ENCODE data around the gene ADCY9.

The ADCY9 gene

DNA sequence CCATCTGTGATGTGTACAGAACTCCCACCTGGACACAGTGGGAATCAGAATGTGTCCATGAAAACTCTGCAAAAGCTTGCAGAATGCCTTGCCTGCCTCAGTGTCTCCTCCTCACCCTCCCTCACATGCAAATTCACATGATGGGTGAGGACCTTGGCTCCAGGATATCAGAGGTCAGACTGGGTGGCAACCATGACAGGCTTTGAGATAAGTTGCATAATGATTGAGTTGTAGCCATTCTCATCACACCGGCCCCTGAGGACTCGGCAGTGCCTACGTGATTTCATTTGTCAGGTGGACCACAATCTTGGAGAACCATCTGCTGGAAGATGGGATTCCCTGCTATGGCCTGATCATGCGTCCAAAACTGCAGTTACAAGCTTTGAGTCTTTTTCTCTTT, 3.9 kb upstream of the ADCY9 start:
- DNase-seq = no peak

DNA sequence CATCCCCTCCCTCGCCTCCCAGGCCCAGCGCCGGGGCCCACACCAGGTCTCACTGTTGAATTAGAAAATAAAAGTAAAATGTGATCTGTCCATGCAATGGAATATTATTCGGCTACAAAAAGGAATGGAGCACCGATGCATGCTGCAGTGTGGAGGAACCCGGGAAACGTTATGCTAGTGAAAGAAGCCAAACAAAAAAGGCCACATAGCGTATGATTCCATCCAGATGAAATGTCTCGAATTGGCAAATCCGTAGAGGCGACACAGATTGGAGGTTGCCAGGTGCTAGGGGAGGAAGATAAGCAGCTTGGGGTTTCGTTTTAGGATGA, 972 bp upstream of the ADCY9 start:
- no peak for DNase-seq

DNA sequence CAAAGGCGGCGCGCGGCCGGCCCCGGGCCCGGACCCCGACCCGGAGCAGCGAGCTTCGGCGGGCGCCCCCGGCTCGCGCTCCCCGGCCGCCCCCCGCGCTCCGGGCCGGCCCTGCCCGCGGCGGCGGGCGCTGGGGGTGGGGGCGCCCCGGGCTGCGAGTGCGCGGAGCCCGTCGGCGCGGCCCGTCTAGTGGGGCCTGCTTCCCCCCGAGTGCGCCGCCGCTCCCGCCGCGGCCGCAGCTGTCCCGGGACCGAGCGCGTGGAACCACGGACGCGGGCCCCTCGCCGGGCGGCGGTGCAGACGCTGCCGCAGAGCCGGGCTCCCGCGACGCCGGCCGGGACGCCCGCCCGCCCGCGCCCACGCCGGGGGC, 308 bp downstream of the ADCY9 start:
- no peak for DNase-seq

DNA sequence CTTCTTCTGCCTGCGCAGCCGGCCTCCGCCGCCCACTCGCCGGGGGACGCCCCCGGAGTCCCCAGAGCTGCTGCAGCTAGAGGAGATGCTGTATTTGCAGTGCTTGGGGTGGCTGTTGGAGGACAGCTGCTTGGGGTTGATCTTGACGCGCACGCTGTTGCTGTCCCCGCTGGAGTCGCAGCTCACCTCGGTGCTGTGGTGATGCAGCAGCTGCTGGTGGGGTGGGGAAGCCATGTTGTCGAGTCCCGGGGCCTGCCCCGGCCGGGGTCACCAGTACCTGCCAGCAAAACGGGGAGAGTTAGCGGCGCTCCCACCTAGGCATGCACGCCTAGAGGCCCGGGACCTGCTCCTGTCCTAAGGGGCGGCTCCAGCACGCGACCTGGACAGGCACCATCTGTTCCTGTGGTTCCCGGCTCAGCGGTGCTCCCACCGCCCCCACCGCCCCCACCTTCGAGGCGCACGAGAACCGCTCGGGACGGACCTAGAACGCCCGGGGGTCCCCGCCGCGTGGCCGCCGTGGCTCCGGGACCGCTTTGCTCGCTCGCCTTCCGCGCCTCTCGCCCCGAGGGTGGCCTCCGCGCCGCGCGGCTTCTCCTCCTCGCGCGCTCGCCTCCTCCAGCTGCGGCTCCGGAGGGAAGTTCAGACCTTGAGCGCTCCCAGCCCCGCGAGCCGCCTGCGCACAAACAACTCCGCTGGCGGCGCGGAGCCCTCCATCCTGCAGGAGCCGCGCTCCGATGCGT, 863 bp downstream of the ADCY9 start:
- DNase-seq = peak; percentile 17

DNA sequence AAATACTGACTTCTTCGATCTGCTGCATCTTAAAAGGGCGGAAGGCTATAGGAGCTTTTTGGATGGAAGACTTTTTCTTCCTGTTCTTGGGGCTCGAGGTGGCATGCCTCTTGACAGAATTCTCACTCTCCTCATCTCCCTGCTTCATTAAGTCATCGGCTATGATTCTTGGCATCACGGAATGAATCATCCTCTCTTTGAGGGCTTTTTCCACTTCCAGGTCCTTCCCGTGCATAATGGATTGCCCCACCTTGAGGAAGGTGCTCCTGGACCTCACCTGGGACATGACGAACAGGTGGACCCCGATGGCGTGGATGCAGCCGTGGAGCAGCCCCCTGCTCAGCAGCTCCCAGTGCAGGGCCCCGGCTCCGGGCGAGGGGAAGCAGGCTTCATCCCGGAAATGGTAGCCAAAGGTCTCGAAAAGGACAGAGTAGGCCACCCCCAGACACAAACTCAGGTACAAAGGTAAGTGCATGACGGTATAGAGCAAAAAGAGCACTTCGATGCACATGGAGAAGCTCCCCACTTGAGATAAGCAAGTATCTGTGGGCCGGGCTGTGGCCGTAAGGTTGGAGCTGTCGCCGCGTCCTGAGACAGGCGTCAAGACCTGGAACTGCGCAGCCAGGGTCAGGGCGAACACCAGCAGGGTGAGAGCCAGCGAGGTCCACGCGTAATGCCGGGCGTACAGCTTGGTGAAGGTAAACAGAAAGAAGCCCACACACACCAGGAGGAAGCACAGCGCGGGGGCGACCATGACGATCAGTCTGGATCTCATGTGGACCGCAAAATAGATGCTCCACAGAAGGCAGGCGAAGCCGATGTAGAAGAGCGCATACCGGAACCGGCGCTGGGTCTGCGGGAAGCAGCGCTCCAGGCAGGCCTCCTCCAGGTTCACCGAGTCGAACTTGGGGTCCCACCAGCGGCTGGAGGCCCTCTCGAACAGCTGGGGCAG, 1.7 kb downstream of the ADCY9 start:
- DNase-seq = no peak

DNA sequence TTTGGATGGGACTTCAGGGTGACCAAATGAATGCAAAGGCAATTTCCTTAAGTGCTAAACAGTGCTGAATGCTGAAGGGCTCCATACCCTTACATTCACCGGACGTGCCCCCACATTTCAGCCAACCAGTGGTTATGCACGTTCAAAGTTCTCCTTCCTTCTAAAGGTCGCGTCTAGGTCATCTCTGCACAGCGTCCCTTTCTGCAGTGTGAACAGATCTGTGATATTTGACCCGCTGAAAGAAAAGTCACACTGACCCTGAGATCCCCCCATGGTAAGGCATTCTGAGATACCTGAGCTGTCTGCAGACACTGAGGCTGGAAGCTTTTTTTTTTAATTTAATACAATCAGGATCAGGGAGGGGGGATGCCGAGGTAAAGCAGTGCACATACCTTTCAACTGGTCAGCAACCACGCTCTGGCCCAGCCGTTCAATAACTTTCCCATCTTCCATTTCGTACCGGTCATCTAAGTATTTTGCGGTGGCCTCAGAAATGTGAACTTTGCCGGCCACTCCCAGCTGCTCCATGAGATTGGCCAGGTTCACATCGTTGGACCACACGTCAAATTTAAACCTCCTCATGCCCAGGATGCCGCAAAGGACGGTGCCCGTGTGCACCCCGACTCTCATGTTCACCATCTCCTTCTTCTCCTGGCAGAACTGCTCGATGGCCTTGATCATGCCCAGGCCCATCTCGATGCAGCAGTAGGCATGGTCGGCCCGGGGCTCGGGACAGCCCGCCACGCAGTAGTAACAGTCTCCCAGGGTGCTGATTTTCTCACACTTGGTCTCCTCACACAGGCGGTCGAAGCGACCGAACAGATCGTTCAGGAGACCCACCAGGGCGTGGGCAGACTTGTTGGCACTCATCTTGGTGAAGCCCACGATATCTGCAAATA, 2.6 kb downstream of the ADCY9 start:
- no peak for DNase-seq

DNA sequence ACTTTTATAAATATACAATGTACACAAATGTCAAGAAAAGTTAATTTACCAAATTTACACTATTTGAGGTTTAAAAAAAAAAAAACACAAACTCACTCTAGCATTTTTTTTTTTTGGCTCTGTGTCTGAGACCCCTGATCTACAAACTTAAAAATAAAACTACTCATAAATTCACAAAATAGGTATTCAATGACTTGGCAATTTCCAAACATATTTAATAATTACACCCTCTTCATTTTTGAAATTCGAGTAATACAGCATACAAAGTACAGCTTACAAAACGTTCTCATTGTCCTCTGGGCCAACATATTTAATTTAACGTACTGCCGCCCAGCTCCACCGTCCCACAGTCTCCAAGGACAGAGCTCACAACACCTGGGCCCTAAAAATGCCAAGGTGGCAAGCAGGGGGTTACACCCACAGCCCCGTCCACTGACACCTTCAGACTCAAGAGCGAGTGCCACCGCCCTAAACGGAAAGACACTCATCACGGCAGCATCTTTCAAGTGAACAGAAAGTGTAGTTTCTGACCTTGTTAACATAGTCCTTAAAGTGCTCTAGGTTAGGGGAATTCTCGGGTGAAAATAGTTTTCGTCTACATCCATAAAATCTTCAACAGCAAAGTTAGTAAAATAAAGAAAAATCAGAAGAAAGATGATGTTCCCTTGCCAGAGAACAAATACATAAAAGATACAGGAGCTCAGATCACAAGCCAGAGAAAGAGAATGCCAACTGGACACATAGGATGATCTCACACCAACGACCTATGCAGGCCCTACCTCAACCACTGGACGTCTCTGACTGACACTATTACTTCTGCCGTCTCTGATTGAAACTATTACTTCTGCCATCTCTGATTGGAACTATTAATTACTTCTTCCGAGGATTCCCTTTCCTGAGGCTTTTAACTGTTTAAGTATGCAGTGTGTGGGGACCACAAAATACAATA, 4.2 kb downstream of the ADCY9 start:
- peak; percentile 28 for DNase-seq

DNA sequence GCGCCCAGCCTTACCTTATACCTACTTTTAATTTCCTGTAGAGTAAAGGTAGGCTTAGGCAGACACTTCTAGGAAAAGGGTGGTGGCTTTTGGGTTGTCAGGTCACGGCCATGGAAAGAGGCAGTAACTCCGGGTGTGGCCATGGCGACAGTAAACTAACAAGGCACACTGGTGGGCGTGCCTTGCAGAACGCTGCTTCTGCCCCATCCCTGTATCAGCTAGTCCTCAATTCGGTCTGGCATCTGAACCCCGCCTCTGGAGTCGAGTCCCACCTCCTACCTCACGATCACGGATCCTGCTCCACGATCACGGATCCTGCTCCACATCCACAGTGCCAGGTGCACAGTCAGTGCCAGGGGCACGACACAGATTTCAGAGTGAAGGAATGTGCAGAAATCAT, 5.6 kb downstream of the ADCY9 start:
- no peak for DNase-seq

DNA sequence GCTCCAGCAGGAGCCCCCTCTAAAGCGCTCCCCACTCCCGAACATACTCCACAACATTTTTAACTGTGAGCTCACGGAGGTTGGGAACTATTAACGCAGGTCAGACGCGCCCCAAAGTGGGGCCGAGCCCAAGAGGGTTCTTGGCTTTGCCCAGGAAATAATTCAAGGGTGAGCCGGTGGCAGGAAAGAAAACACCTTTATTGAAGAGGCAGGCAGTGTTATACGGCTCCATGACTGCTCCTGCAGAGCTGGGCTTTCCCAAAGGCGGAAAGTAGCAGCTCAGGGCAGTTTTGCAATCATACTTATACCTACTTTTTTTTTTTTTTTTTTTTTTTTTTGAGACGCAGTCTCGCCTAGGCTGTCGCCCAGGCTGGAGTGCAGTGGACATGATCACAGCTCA, 6.2 kb downstream of the ADCY9 start:
- no peak for DNase-seq

DNA sequence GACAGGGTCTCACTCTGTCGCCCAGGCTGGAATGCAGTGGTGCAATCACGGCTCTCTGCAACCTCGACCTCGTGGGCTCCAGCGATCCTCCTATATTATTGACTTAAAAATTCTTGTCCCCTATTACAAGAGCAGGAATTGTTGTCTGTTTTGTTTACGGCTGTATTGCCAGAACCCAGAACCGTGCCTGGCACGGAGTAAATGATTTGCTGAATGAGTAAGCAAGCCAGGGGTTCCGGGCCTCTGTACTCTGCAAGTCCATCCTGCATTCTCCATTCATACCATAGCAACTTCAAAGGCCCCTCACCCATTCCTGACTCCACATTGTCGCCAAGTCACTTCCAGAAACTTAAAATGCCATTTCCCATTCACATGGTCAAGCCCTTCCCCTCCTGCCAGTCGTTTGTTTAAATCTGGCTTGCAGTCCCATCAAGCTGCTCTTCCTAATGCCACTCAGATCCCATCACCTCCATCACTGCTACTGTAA, 6.9 kb downstream of the ADCY9 start:
- DNase-seq = peak; percentile 14

DNA sequence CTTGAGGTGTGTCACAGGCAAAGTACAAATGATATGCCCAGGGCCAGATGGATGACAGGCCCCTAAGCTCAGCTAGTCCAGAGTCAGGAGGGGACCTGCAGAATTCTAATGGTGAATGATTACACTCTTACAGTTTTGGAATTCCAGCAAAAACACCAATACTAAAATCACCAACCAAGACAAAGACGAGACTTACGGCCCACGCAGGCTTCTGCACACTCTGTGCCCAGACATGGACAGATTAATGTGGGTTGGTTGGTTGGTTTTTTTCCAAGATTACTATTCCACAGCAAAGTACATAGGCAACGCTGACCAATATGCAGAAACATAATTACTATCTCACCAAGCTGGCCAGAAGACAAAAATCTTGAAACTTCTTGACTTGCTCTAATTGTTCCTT, 9.7 kb downstream of the ADCY9 start:
- no peak for DNase-seq

DNA sequence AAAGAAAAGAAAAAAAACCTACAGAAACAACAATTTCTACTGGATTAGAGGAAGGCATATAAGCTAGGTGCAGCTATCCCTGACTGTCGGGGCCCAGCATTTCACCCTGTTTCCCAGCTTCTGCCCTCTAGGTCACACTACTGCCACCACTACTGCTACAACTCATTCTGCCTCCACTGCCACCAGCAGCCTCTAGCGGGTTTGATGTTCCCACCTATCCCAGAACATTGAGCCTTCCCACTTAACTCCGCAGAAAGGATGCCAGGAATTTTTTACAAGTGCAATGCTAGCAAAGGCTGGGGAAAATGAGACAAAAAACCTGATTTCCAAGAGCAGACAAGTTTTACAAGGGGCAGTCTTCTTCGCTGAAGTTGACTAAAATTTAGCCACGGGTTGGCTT, 10.4 kb downstream of the ADCY9 start:
- DNase-seq = no peak

DNA sequence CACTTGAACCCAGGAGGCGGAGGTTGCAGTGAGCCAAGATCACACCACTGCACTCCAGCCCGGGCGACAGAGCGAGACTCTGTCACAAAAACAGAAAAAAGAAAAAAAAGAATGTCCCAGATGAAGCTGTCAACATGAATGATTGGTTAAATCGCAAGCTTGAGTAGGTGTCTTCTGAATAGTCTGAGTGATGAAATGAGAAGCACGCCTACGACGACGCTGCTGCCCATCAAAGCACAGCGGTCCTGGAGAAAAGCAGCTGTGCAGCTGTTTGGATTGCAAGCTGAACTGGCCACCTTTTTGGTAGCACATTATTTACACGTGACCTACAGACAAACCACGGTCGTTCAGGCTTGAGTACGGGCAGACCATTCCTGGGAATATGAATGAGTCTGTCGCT, 12.5 kb downstream of the ADCY9 start:
- no peak for DNase-seq

DNA sequence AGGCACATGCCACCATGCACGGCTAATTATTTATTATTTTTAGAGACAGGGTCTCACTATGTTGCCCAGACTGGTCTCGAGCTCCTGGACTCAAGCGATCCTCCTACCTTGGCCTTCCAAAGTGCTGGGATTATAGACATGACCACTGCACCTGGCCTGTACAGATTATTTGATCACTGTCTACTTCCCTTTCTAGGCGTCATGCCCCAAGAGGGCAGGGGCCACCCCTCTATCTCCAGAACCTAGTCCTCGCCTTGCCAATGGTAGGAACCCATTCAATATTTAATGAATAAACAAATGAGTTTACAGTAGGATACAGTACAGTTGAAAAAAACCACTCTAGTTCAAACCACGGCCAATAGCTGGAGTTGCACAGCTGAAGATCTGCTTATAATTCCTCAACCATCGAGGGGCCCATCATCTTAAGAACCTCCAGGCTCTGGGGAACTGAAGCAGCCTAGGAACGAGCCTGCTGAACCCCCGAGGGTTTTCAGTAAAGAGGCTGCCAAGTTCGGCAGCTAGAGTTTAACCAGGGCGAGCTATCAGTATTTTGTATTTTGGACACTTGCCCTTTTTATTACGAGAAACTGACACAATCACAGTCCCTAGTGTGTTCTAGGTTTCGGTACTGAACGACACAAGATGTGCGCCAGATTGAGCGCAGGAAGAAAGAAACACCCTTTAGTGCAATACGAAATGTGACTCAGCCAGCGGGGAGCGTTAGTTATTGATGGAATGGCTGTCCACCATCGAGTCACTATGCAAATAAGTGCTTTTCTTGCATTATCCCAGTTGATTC, 14.6 kb downstream of the ADCY9 start:
- DNase-seq = no peak

DNA sequence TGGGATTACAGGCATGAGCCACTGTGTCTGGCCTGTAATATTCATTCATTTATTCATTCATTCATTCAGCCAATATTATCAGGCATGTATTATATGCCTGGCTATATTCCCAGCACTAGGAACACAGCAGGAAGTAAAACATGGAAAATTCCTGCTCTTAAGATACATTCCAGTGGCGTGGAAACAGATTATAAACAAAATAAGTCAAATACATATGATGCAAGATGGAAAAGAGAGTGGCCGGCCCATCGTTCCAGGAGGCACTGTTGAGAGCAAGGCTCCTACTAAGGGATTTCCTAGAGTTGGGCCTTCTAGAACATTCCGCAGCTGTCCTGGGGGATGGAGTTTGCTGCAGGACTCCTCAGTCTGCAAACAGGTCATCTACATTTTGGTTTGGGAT, 17.7 kb downstream of the ADCY9 start:
- DNase-seq = no peak

DNA sequence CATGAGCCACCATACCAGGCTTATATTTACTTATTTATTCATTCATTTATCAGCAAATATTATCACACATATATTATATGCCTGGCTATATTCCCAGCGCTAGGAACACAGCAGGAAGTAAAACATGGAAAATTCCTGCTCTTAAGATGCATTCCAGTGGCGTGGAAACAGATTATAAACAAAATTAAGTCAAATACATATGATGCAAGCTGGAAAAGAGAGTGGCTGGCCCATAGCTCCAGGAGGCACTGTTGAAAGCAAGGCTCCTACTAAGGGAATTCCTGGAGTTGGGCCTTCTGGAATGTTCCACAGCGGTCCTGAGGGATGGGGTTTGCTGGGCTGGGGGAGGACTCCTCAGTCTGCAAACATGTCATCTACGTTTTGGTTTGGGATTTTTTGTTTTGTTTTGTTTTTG, 18.4 kb downstream of the ADCY9 start:
- DNase-seq = no peak

DNA sequence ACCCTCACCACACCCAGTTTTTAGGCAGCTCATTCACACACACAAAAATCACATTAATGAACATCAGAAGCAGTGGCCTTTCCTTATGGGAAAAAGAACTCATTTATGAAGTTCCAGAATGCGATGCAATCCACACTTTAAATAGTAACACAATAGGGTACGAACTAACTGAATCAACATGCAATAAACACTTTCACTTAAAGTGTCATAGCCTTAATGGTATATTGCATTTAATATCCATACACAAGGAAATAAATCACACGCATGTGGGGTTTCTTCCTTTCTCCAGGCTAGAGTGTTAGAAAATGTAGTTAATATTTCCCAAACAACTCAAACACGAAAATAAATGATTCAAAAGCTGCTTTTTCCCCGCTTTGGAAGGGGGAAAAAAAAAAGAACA, 19.7 kb downstream of the ADCY9 start:
- no peak for DNase-seq

DNA sequence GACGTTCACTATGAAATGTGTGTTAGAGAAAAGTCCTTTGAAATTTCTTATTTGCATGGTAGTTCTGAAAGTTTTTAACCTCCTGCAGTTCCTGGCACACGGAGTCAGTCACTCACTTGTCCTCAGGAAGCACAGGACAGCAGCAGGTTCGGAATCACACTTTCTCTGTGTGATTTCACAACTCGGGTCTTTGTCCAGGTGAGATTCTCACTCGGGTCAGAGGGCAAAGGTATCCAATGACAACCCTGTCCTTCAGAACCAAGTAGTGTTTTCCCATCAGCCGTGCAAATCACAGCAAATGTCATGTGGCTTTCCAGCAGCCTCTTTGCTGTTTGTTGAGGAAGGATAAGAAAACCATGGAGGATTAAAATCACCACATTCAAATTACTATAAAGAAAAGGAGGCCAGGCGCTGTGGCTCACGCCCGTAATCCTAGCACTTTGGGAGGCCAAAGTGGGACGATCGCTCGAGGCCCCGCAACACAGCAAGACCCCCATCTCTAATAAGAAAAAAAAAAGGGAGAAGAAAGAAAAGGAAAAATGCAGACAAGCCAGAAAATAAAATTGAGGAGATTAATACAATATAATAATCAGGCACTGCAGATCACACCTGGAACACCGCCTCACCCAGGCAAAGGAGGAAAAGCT, 22.0 kb downstream of the ADCY9 start:
- DNase-seq = no peak

DNA sequence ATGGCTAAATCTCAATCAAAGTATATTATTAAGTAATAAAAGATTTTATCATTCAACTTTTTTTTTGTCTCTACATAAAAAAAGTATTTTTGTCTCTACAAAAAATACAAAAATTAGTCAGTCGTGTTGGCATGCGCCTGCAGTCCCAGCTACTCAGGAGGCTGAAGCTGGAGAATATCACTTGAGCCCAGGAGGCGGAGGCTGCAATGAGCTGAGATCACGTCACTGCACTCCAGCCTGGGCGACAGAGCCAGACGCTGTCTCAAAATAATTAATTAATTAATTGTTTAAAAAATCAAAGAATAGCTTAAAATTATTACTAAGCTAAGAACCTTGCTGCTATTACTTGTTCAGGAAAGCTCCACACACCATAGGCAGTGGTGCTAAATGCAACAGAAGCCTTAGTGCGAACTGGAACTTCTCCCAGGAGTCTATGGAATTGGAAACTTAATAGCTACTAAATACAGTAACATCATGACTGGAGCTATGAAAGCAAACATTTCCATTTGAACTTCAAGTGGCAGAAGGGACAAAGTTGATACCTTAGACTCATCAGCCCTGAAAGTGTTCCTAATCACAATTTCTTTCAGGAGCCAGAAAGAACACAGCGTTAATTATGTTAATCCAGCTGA, 22.6 kb downstream of the ADCY9 start:
- no peak for DNase-seq

Measured in kidney glomerular epithelial cell (primary cell).